PC-3 (cell line): Measurements from ENCODE around the gene ANKHD1.

Experiments
- CTCF ChIP-seq: fragments of 300-600 bp; sonication (generic); conservative IDR thresholded peaks from 2 replicates; pipeline ENCODE4 v1.5.1; 2017; ENCODE audit warnings: antibody characterized with exemption, low read depth, mild to moderate bottlenecking, low read length
- EZH2phosphoT487 ChIP-seq: fragments of 300-600 bp; sonication (generic); IDR thresholded peaks from 2 replicates; pipeline ENCODE4 v1.6.1; 2018; ENCODE audit warnings: mild to moderate bottlenecking, antibody characterized with exemption, low read length, borderline replicate concordance

- TF ChIP-seq CTCF (no peak), EZH2phosphoT487 (no peak)
These were observed 145.3 kb downstream of the ANKHD1 start for GRCh38 chr5:140546851-140547507.
